ENCODE measurements around the gene MRPS24.

The MRPS24 gene

DNA sequence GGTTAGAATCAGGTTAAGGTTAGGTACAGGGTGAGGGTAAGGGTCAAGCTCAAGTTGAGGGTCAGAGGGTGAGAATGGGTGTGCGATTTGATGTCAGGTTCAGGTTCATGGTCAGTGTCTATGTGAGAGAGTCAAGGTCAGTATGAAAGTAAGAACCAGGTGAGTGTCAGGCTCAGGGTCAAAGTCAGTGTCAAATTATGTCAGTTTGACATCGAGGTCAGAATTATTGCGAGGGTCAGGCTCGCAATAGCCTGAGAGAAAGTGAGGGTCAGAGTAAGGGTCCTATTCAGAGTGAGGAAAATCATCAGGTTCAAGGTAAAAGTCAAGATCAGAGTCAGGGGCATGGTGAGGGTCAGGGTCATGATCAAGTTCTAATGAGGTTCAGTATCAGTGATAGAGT, 13.0 kb downstream of the MRPS24 start:
- in situ Hi-C loops (cut with HindIII; ENCODE audit: low sequenced_read_pairs), result no loop called here
- TF ChIP-seq CTCF (IDR thresholded peaks at IDR 0.05; ENCODE audit: low read depth, low read length), result no peak
- no peak for DNase-seq (ENCODE audit: low read depth, low spot score)
- no peak overlapping the region for H3K4me3 ChIP-seq (ENCODE audit: low read depth, low read length)

GRCh38 chr7:43855176-43855575, 14.1 kb downstream of the MRPS24 start:
- in situ Hi-C loops (cut with HindIII; ENCODE audit: low sequenced_read_pairs), result no loop called here
- TF ChIP-seq CTCF (IDR thresholded peaks at IDR 0.05; ENCODE audit: low read depth, low read length), result no peak
- H3K4me3 ChIP-seq (ENCODE audit: low read depth, low read length), result no peak overlapping the region
- DNase-seq (ENCODE audit: low read depth, low spot score), result no peak

GRCh38 chr7:43851805-43852204, 17.5 kb downstream of the MRPS24 start:
- TF ChIP-seq CTCF (IDR thresholded peaks at IDR 0.05; ENCODE audit: low read depth, low read length), result no peak
- in situ Hi-C loops (cut with HindIII; ENCODE audit: low sequenced_read_pairs), result no loop called here
- no peak for DNase-seq (ENCODE audit: low read depth, low spot score)
- no peak overlapping the region for H3K4me3 ChIP-seq (ENCODE audit: low read depth, low read length)

- in situ Hi-C loops (cut with HindIII; ENCODE audit: low sequenced_read_pairs), result no loop called here
- DNase-seq (ENCODE audit: low read depth, low spot score), result no peak
- no peak for TF ChIP-seq CTCF (IDR thresholded peaks at IDR 0.05; ENCODE audit: low read depth, low read length)
- no peak overlapping the region for H3K4me3 ChIP-seq (ENCODE audit: low read depth, low read length)
Measured at GRCh38 chr7:43850348-43851116, 18.8 kb downstream of the MRPS24 start.

- DNase-seq (ENCODE audit: low read depth, low spot score), result no peak
Measured at GRCh38 chr7:43849047-43849446, 20.3 kb downstream of the MRPS24 start.

DNA sequence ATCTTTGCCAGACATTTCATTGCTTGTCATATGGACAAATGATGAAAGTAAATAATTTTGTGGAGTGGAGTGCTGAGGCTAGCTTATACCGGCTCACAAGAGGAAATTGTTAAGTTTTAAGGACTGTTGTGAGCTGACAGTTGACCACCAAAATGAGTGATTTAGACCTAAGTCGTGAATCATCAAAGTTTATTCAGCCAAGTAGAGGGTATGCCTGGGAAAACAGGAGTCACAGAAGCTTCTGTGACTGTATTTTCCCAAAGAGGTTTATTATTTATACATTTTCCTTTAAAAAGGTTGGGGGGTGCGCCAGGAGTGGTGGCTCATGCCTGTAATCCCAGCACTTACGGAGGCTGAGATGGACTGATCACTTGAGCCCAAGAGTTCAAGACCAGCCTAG, 21.8 kb downstream of the MRPS24 start:
- peak; percentile 30 for DNase-seq (ENCODE audit: low read depth, low spot score)
- in situ Hi-C loops (cut with HindIII; ENCODE audit: low sequenced_read_pairs), result no loop called here
- H3K4me3 ChIP-seq (ENCODE audit: low read depth, low read length), result no peak overlapping the region
- TF ChIP-seq CTCF (IDR thresholded peaks at IDR 0.05; ENCODE audit: low read depth, low read length), result no peak

More at GRCh38 chr7:43849047-43849446, 20.3 kb downstream of the MRPS24 start:
- in situ Hi-C loops (cut with HindIII; ENCODE audit: low sequenced_read_pairs), result no loop called here
- no peak for TF ChIP-seq CTCF (IDR thresholded peaks at IDR 0.05; ENCODE audit: low read depth, low read length)
- no peak overlapping the region for H3K4me3 ChIP-seq (ENCODE audit: low read depth, low read length)

All from astrocyte of the spinal cord (primary cell).